Left ventricle myocardium superior (tissue), 1 donor: ENCODE results near the gene NPAS3. TPM values are rescaled to one million over a fixed set of nuclear protein-coding genes. Genes with fewer than 3 reads are reported as not detected.

Source experiments
- ATAC-seq: fragments of 200-7000 bp; cut with Tn5 transposase; one replicate; pipeline ENCODE4 v1.9.1; 2020; ENCODE audit warnings: mild to moderate bottlenecking, moderate library complexity
- DNase-seq: peaks from one replicate; pipeline ENCODE4 v3.0.0-alpha.2; 2020
- intact Hi-C: fragments of 100-400 bp; cut with micrococcal nuclease; formaldehyde crosslinking; loops from one replicate; pipeline ENCODE4 v1.11.0; 2022
- total RNA-seq: library from RNA; stranded (reverse); fragmentation: NEBNext Ultra II Directional; extraction: Animal tissue kit (Norgen Biotek cat#: 25700); gene quantifications from one replicate; pipeline ENCODE4 v1.2.1, GENCODE V29; 2021
- donor health status: DM: no; HTN: yes; CAD: no; lungs with severe emphysema.

The NPAS3 gene
- total RNA-seq, 1 donor from 2014 or later: 1.1 TPM

GRCh38 chr14:33386781-33387180 lies 448.1 kb downstream of the NPAS3 start:
- DNase-seq: no peak
- intact Hi-C loops: no loop called here
- ATAC-seq: no peak

DNA sequence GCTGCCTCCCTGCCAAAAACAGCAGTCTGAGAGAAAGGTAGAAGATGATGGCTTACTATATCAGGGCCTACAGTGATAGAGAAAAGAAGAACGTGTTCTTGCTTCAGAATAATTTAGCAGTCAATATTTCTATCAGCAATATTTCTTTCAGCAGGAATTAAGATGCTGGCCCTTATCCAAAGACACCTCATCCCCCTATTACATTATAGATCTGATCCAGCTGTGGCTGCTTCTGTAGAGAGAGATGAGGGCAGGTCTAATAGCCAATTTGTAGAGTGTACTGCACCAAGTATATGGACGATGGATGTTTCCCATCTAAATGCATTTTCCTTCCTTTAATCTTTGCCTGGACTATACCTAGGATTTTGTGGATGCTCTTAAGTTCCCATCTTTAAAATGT lies 451.7 kb downstream of the NPAS3 start:
- intact Hi-C loops: no loop called here
- no peak for DNase-seq
- ATAC-seq: no peak

DNA sequence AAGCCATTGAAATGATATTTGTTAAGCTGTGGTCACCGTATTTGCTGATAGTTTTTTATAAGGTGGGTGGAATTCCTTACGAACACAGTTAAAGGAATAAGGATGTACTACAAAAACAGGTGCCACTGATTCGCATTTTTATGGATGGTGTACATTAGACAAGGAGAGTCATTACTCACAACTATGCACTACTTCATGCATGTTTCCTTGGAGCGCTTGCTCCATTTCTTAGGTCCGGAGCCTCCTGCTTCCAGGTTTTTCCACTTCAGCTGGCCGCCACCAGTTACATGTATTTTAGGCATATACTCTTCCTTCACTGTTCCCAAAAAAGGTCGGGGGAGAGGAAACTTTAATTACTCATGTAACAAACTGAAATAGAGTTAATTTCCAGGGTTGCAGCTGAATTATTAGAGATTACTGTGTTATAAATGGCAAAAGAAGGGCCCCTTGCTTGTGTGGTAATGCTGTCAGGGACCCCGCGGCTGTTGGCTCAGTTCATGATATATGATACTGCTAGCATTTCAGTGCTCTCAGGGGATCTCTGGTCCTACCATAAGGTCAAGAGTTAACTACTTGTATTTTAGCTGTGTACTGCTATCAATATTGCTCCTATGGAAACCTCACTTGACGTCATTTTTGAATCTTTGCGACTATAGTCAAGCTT lies 454.7 kb downstream of the NPAS3 start:
- no peak for ATAC-seq
- no peak for DNase-seq
- intact Hi-C loops: no loop called here

- DNase-seq (no peak), ATAC-seq (no peak)
- intact Hi-C loops: no loop called here
These were observed 455.3 kb downstream of the NPAS3 start for GRCh38 chr14:33393895-33394368.

- ATAC-seq (no peak), DNase-seq (no peak)
- intact Hi-C loops: loop anchor here (5.0 kb wide), 1 partner anchor 324 kb away; no protein-coding TSS in a partner anchor
These were observed 462.6 kb downstream of the NPAS3 start for GRCh38 chr14:33401311-33401710.

DNA sequence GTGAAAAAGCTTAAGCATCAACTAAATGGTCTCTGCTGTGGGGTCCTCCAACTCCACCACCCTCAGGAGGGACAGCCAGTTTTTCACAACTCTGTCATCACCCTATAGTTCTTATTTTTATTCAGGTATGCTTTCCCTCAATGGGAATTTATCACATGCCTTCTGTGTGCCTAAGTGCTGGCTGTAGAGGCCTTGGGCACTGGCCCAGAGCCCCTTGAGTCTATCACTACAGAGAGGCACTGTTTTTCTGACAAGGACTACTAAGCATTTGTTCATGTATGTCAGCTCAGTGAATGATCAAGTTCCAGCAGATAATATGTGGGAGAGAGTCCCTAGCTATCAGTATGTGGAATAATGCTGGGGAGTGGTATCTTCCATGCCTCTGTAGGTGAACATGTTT lies 463.9 kb downstream of the NPAS3 start:
- intact Hi-C loops: loop anchor here (5.0 kb wide), 1 partner anchor 325 kb away; no protein-coding TSS in a partner anchor
- DNase-seq (peak; percentile 67), ATAC-seq (peak; percentile 84)

DNA sequence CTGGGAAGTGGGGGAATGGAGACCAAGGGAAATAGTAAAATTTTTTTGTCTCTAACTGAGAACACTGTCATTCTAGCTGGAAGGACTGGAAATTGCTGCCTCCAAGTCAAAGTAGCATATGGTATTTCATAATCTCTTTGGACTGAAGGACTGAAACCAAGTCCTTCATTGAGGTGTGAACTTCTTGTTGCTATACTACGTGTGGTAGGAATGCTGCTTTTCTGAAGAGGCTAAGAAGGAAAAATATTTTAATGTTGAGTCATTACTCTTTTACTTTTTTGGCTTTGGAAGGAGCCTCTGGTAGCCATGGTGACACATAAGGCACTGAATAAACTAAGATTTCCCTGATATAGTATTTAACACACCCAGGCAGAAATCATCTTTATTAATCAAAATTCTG lies 465.4 kb downstream of the NPAS3 start:
- ATAC-seq: no peak
- intact Hi-C loops: loop anchor here (5.0 kb wide), 1 partner anchor 327 kb away; no protein-coding TSS in a partner anchor
- DNase-seq: no peak

- ATAC-seq (no peak), DNase-seq (no peak)
- intact Hi-C loops: loop anchor here (5.0 kb wide), 1 partner anchor 328 kb away; no protein-coding TSS in a partner anchor
These were observed 466.4 kb downstream of the NPAS3 start for GRCh38 chr14:33404964-33405574.

DNA sequence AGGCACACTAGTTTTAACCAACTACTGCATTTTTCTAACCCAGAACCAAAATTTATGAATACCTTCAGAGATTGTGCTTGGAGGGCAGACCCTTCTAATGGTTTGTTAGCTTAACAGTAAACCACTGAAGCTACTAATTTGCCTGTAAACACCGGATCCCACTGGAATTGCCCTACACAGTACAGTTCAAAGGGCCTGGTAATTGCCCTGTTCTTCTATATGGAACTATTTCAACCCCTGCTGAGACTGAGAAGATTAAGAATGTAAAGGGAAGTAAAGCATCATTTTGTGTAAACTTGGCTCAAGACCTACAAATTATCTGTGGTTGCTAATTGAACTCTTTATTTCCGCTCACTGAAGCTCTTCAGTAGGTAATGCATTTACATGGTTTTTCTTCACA lies 468.1 kb downstream of the NPAS3 start:
- no peak for DNase-seq
- no peak for ATAC-seq
- intact Hi-C loops: no loop called here

- ATAC-seq (no peak), DNase-seq (no peak)
- intact Hi-C loops: no loop called here
These were observed 469.6 kb downstream of the NPAS3 start for GRCh38 chr14:33408291-33408690.

- intact Hi-C loops: no loop called here
- no peak for ATAC-seq
- no peak for DNase-seq
These were observed 473.8 kb downstream of the NPAS3 start for GRCh38 chr14:33412450-33412849.

DNA sequence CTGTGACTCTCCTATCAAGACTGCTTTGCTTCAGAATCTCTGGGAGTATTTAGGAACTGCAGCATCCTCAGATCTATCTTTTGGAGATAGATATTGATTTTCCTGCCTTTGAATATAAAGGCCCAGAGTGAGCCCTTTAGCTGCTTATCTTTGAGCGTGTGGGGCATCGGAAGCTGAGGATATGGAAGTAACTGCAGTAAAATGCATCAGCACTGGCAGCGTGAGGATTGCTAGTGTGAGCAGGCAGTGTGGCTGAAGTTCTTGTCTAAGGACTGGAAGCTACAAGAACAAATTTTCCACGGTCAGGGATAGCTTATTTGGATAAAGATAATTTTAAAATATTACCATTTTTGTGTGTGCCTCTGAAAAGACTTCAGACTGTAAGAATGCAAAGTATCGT lies 474.7 kb downstream of the NPAS3 start:
- ATAC-seq: no peak
- intact Hi-C loops: no loop called here
- DNase-seq: no peak

GRCh38 chr14:33414041-33414440 lies 475.4 kb downstream of the NPAS3 start:
- ATAC-seq: no peak
- intact Hi-C loops: no loop called here
- no peak for DNase-seq

DNA sequence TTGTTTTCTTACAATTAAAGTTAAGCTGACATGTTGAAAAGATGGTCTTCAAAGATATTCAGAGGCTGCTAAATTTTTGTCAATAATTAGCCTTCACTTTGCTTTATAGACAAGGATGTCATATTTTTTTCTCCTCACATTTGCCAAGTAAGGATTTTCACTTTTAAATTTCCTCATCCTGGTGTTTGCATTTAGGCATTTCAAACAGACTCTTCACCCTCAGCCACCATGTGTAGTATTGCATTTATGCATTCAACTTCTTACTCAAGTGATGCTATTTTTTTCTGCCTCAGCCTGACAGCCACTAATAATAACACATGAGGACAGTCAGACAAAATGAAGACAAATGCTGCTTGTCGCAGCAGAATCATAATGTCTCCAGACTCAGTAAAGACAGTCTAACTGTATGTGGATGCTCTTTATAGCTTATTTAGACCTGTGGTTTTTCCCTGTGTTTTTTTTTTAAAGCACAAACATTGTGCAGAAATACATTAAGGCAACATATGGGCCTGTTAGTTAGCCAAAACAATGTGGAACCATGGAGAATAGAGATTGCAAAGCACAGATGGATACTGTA lies 481.5 kb downstream of the NPAS3 start:
- ATAC-seq (no peak), DNase-seq (no peak)
- intact Hi-C loops: no loop called here

GRCh38 chr14:33430414-33431035 lies 491.8 kb downstream of the NPAS3 start:
- no peak for ATAC-seq
- intact Hi-C loops: loop anchor here (10.0 kb wide), 1 partner anchor 856 kb away; no protein-coding TSS in a partner anchor

DNA sequence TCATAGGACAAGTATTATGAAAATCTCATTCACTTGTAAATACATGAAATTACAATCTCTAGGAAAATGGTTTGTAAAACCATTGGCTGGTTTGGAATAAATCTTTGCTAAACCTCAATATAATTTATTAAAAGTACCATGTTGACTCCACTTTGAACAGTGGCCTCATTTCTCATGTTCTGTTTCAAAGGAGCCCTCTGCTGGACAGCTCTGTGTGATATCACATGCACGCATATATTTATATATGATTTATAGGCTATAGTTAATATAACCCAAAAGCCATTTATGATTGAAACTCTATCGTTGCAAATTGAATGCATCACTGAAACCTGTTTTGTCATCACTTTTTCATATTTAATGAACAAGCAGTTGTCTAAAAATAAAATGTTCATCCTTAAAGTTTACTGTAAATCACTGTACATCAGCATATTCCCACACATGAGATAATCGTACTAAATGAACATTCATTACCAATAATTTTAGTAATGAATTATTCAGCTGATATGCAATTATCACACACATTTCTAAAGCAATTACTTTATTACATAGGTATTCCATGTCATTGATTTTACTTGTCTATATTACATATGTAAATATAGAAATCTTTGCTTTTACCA lies 493.8 kb downstream of the NPAS3 start:
- DNase-seq (no peak), ATAC-seq (no peak)
- intact Hi-C loops: loop anchor here (10.0 kb wide), 1 partner anchor 858 kb away; no protein-coding TSS in a partner anchor

More at GRCh38 chr14:33430414-33431035, 491.8 kb downstream of the NPAS3 start:
- DNase-seq: no peak

GRCh38 chr14:33433396-33433795 lies 494.7 kb downstream of the NPAS3 start:
- intact Hi-C loops: loop anchor here (10.0 kb wide), 1 partner anchor 859 kb away; no protein-coding TSS in a partner anchor
- no peak for DNase-seq

GRCh38 chr14:33435911-33436689 lies 497.4 kb downstream of the NPAS3 start:
- DNase-seq (no peak), ATAC-seq (no peak)
- intact Hi-C loops: loop anchor here (10.0 kb wide), 1 partner anchor 861 kb away; no protein-coding TSS in a partner anchor

More at GRCh38 chr14:33433396-33433795, 494.7 kb downstream of the NPAS3 start:
- no peak for ATAC-seq
